GM06990 (cell line): ENCODE data around the gene ELAVL4.

Experiments
- DNase-seq: peaks from one replicate; pipeline ENCODE4 v3.0.0-alpha.2; 2011; ENCODE audit not compliant: insufficient read length; ENCODE audit errors: extremely low read depth
- H3K27me3 ChIP-seq: replicated peaks from 2 replicates; pipeline ENCODE4 v1.6.0; 2011; ENCODE audit warnings: low read length; ENCODE audit not compliant: control insufficient read depth, insufficient read depth
- H3K36me3 ChIP-seq: 2 replicates; pipeline ENCODE4 v1.5.1; 2011; ENCODE audit warnings: low read length; ENCODE audit not compliant: control insufficient read depth, insufficient read depth
- H3K4me3 ChIP-seq: replicated peaks from 2 replicates; pipeline ENCODE4 v1.5.1; 2011; ENCODE audit warnings: low read depth, mild to moderate bottlenecking, control low read depth, low read length
- CTCF ChIP-seq: IDR thresholded peaks from 2 replicates; pipeline ENCODE4 v1.5.1; 2011; ENCODE audit warnings: low read length, control low read depth, mild to moderate bottlenecking, inconsistent platforms; ENCODE audit not compliant: insufficient read depth, poor library complexity, severe bottlenecking

Gene ELAVL4

GRCh38 chr1:50097791-50098190 is 10.9 kb upstream of the ELAVL4 start:
- Histone ChIP-seq H3K36me3 (no peaks in the 10 kb centered on the region), H3K27me3 (no peaks in the 10 kb centered on the region), H3K4me3 (no peak overlapping the region)
- no peak for TF ChIP-seq CTCF
- no peak for DNase-seq

- no peak for TF ChIP-seq CTCF
- Histone ChIP-seq H3K27me3 (no peaks in the 10 kb centered on the region), H3K4me3 (no peak overlapping the region), H3K36me3 (no peaks in the 10 kb centered on the region)
- DNase-seq = no peak
Observed at GRCh38 chr1:50098591-50099021, 10.1 kb upstream of the ELAVL4 start.

GRCh38 chr1:50099654-50100053 is 9.1 kb upstream of the ELAVL4 start:
- no peaks in the 10 kb centered on the region for H3K36me3 ChIP-seq
- no peak for TF ChIP-seq CTCF
- H3K4me3 ChIP-seq = no peak overlapping the region
- no peak for DNase-seq
- H3K27me3 ChIP-seq = peaks cover 2% of the 10 kb centered on the region; the same call in 1 of the 2 replicates

- H3K4me3 ChIP-seq = no peak overlapping the region
- H3K27me3 ChIP-seq = peaks cover 2% of the 10 kb centered on the region; the same call in 1 of the 2 replicates
- no peaks in the 10 kb centered on the region for H3K36me3 ChIP-seq
- TF ChIP-seq CTCF = no peak
- DNase-seq = no peak
Observed at GRCh38 chr1:50103615-50104081, 5.1 kb upstream of the ELAVL4 start.

GRCh38 chr1:50105433-50105832 is 3.3 kb upstream of the ELAVL4 start:
- no peak for TF ChIP-seq CTCF
- H3K4me3 ChIP-seq = no peak overlapping the region
- no peak for DNase-seq
- peaks cover 4% of the 10 kb centered on the region for H3K27me3 ChIP-seq
- no peaks in the 10 kb centered on the region for H3K36me3 ChIP-seq
